Central memory CD8-positive, alpha-beta T cell (primary cell): ENCODE measurements around the gene TFIP11.
A peak's percentile ranks its signal among the peaks of the same experiment; 100 is the strongest.

ENCODE experiments used
- ATAC-seq: fragments of 150-1000 bp; cut with Tn5 transposase; replicated peaks from 2 replicates; pipeline ENCODE4 v1.10.0; 2022; ENCODE audit warnings: mild to moderate bottlenecking, moderate FRiP score, moderate number of reproducible peaks; ENCODE audit not compliant: poor library complexity, severe bottlenecking; ENCODE audit errors: extremely low read depth
- DNase-seq, 2 donors: peaks; one replicate each; pipeline ENCODE4 v3.0.0; 2021; ENCODE audit warnings: low spot score in 2 of 2
- H3K27ac Mint-ChIP-seq: one replicate; pipeline ENCODE4 v1.8.0; 2022; ENCODE audit warnings: low read depth, mild to moderate bottlenecking, moderate library complexity, mixed read lengths
- H3K27me3 Mint-ChIP-seq: one replicate; pipeline ENCODE4 v1.8.0; 2022; ENCODE audit warnings: mixed read lengths
- H3K36me3 Mint-ChIP-seq: one replicate; pipeline ENCODE4 v1.8.0; 2022; ENCODE audit warnings: mild to moderate bottlenecking, moderate library complexity, mixed read lengths; ENCODE audit not compliant: insufficient read depth
- H3K4me1 Mint-ChIP-seq: one replicate; pipeline ENCODE4 v1.8.0; 2022; ENCODE audit warnings: mixed read lengths
- H3K4me3 Mint-ChIP-seq: one replicate; pipeline ENCODE4 v1.8.0; 2022; ENCODE audit warnings: mild to moderate bottlenecking, moderate library complexity, mixed read lengths
- H3K9me3 Mint-ChIP-seq: one replicate; pipeline ENCODE4 v1.8.0; 2022; ENCODE audit warnings: mixed read lengths

Gene TFIP11

DNA sequence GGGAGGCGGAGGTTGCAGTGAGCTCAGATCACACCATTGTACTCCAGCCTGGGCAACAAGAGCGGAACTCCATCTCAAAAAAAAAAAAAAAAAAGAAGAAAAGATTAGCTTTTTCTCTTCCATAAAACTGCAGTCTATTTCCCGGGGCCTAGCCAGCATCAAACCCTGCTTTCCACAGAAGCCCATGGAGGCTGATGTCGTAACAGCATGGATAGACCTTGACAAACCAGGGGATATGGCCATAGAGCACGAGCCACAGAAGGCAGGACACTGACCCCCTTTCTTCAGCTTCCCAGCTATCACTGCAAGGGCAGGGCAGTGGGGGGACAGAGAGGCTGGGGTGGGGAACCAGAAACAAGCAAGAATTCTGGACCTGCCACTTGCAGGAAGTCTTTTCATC, 50.2 kb downstream of the TFIP11 start:
- H3K4me3 Mint-ChIP-seq, result no peak overlapping the region
- H3K27ac Mint-ChIP-seq, result no peak overlapping the region
- no peak for ATAC-seq
- no peaks in the 10 kb centered on the region for H3K4me1 Mint-ChIP-seq
- no peak for DNase-seq
- H3K36me3 Mint-ChIP-seq, result peaks cover 22% of the 10 kb centered on the region
- H3K9me3 Mint-ChIP-seq, result no peaks in the 10 kb centered on the region
- no peaks in the 10 kb centered on the region for H3K27me3 Mint-ChIP-seq

- no peak for ATAC-seq
- no peak overlapping the region for H3K27ac Mint-ChIP-seq
These were observed 51.0 kb downstream of the TFIP11 start for GRCh38 chr22:26461188-26461810.

DNA sequence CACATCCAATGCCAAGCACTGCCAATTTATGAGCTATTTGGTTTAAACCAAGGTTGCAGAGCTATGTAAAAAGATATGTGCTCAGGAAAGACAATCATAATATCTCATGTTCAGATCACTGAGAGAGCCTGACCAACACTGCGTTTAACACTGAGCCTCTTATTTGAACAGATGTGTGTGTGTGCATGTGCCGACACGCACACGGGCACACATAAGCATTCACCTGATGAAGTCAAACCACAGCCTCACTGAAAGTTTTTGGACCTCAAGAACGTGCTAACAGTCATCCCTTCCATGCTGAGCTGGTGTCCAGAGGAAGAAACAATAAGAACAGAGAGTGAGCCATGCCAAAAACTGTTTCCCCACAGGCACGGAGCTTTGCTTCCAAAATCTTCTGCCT, 52.1 kb downstream of the TFIP11 start:
- H3K36me3 Mint-ChIP-seq, result peaks cover 18% of the 10 kb centered on the region
- DNase-seq (no peak), ATAC-seq (no peak)
- no peaks in the 10 kb centered on the region for H3K9me3 Mint-ChIP-seq
- H3K4me3 Mint-ChIP-seq, result no peak overlapping the region
- H3K4me1 Mint-ChIP-seq, result no peaks in the 10 kb centered on the region
- no peaks in the 10 kb centered on the region for H3K27me3 Mint-ChIP-seq
- no peak overlapping the region for H3K27ac Mint-ChIP-seq

More at GRCh38 chr22:26461188-26461810, 51.0 kb downstream of the TFIP11 start:
- Mint-ChIP-seq H3K27me3 (no peaks in the 10 kb centered on the region), H3K4me1 (no peaks in the 10 kb centered on the region), H3K9me3 (no peaks in the 10 kb centered on the region), H3K4me3 (no peak overlapping the region), H3K36me3 (peaks cover 19% of the 10 kb centered on the region)
- peak in 1 of 2 donors; percentile 22 for DNase-seq

- Mint-ChIP-seq H3K9me3 (no peaks in the 10 kb centered on the region), H3K4me1 (no peaks in the 10 kb centered on the region), H3K27ac (no peak overlapping the region), H3K36me3 (peaks cover 13% of the 10 kb centered on the region), H3K4me3 (no peak overlapping the region), H3K27me3 (no peaks in the 10 kb centered on the region)
- DNase-seq (no peak), ATAC-seq (no peak)
These were observed 54.5 kb downstream of the TFIP11 start for GRCh38 chr22:26457661-26458272.

DNA sequence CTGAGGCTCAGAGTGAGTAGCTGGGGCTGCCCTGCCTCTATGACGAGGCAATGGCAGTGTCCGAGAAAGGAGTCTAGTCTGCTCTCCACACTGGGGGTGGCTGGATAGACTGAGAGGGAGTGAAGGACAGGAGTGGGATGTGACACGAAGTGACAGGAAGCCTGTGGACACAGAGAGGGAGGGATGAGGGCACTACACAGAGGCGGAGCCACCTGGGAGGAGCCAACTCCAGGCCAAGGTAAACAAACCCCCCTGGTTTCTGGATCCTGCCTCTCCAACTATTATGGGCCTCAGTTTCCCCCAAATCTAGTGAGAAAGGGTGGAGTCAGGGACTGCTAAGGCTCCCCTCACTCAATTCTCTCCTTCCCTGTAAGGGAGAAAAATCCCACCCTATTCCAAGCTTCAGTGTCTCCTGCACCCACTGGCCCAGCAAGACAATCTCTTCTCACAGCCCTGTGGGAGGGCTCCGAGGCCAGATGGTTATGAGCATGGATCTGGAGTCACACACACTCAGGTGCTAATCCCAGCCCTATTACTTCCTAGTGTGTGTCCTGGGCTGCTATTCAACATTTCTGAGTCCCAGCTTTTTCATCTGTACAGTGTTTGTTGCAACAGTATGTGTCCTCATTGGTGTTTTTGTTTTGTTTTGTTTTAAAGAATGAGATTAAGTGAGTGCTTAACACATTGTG, 58.3 kb downstream of the TFIP11 start:
- H3K4me3 Mint-ChIP-seq, result no peak overlapping the region
- no peak overlapping the region for H3K27ac Mint-ChIP-seq
- H3K9me3 Mint-ChIP-seq, result no peaks in the 10 kb centered on the region
- no peak for ATAC-seq
- H3K4me1 Mint-ChIP-seq, result no peaks in the 10 kb centered on the region
- DNase-seq, result no peak
- peaks cover 19% of the 10 kb centered on the region for H3K36me3 Mint-ChIP-seq
- H3K27me3 Mint-ChIP-seq, result no peaks in the 10 kb centered on the region

DNA sequence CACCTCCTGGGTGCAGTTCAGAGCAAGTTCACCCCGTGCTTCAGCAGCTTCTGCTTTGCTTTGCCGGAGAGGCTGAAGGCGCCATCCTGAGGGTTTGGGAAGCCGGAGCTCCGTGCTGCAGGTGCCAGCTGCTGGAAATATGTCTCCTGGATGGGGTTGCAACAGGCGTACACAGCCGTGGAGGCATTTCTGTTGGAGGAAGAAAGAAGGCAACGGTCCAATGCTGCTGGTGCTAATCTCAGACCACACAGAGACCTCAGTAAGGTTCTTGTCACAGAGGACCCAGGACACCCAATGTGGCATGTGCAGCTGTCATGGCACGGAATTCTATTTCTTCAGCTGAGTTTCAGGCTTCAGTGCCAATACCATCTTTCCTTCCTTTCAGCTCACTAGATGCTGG, 59.1 kb downstream of the TFIP11 start:
- no peak overlapping the region for H3K27ac Mint-ChIP-seq
- no peaks in the 10 kb centered on the region for H3K27me3 Mint-ChIP-seq
- ATAC-seq, result no peak
- H3K9me3 Mint-ChIP-seq, result no peaks in the 10 kb centered on the region
- H3K4me3 Mint-ChIP-seq, result no peak overlapping the region
- H3K36me3 Mint-ChIP-seq, result peaks cover 18% of the 10 kb centered on the region
- no peaks in the 10 kb centered on the region for H3K4me1 Mint-ChIP-seq
- DNase-seq, result no peak

- H3K4me1 Mint-ChIP-seq, result no peaks in the 10 kb centered on the region
- ATAC-seq, result no peak
- no peaks in the 10 kb centered on the region for H3K9me3 Mint-ChIP-seq
- H3K27me3 Mint-ChIP-seq, result no peaks in the 10 kb centered on the region
- no peak overlapping the region for H3K27ac Mint-ChIP-seq
- DNase-seq, result no peak
- H3K36me3 Mint-ChIP-seq, result peaks cover 18% of the 10 kb centered on the region
- no peak overlapping the region for H3K4me3 Mint-ChIP-seq
These were observed 59.8 kb downstream of the TFIP11 start for GRCh38 chr22:26452236-26453016.

DNA sequence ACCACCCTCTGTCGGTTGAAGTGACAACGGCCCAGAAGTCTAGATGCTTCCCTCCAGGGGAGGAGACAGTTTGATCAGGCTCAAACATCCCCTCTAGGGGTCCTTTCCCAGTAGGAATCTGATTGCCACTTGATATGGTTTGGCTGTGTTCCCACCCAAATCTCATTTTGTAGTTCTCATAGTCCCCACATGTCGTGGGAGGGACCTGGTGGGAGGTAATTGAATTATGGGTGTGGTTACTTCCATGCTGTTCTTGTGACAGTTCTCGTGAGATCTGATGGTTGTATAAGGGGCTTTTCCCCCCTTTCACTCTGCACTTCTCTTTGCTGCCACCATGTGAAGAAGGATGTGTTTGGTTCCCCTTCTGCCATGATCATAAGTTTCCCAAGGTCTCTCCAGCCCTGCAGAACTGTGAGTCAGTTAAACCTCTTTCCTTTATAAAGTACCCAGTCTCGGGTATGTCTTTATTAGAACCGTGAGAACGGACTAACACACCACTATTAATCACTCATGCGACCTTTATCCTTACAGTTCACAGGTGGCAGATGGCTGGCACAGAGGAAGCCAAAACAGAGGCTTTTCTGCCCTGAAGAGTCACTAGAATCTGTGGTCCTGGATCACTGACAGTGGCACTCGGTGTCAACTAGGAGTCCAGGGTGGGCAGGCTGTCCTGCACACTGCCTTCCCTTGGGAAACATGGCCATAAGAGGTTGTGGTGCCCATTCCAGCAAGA, 61.7 kb downstream of the TFIP11 start:
- no peak for ATAC-seq
- Mint-ChIP-seq H3K27ac (no peak overlapping the region), H3K4me1 (no peaks in the 10 kb centered on the region), H3K4me3 (no peak overlapping the region), H3K27me3 (no peaks in the 10 kb centered on the region), H3K36me3 (peaks cover 13% of the 10 kb centered on the region), H3K9me3 (no peaks in the 10 kb centered on the region)
- no peak for DNase-seq

DNA sequence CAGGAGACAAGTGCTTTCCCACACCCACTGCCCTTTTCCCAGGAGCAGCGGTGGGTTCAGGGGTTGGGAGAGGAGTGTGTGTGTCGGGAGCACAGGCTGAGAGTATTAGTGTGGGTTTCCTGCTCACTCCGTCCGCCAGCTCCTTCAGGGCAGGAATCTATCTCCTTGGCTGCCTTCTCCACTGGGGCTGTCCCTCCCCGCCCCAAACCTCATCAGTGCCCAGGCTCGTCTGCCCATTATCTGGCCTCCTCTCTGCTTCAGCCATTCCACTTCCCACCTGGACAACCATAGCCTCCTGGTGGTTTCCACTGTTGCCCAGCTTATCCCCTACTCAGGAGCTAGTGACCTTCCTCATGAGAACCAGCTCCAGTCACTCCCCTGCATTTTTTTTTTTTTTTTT, 63.3 kb downstream of the TFIP11 start:
- H3K27ac Mint-ChIP-seq, result no peak overlapping the region
- no peaks in the 10 kb centered on the region for H3K27me3 Mint-ChIP-seq
- ATAC-seq (no peak), DNase-seq (no peak)
- peaks cover 13% of the 10 kb centered on the region for H3K36me3 Mint-ChIP-seq
- H3K4me1 Mint-ChIP-seq, result no peaks in the 10 kb centered on the region
- no peak overlapping the region for H3K4me3 Mint-ChIP-seq
- H3K9me3 Mint-ChIP-seq, result no peaks in the 10 kb centered on the region

- peaks cover 19% of the 10 kb centered on the region for H3K36me3 Mint-ChIP-seq
- no peak overlapping the region for H3K4me3 Mint-ChIP-seq
- no peak for ATAC-seq
- DNase-seq, result no peak
- H3K9me3 Mint-ChIP-seq, result no peaks in the 10 kb centered on the region
- no peaks in the 10 kb centered on the region for H3K27me3 Mint-ChIP-seq
- H3K27ac Mint-ChIP-seq, result no peak overlapping the region
- no peaks in the 10 kb centered on the region for H3K4me1 Mint-ChIP-seq
These were observed 63.9 kb downstream of the TFIP11 start for GRCh38 chr22:26448334-26448733.

DNA sequence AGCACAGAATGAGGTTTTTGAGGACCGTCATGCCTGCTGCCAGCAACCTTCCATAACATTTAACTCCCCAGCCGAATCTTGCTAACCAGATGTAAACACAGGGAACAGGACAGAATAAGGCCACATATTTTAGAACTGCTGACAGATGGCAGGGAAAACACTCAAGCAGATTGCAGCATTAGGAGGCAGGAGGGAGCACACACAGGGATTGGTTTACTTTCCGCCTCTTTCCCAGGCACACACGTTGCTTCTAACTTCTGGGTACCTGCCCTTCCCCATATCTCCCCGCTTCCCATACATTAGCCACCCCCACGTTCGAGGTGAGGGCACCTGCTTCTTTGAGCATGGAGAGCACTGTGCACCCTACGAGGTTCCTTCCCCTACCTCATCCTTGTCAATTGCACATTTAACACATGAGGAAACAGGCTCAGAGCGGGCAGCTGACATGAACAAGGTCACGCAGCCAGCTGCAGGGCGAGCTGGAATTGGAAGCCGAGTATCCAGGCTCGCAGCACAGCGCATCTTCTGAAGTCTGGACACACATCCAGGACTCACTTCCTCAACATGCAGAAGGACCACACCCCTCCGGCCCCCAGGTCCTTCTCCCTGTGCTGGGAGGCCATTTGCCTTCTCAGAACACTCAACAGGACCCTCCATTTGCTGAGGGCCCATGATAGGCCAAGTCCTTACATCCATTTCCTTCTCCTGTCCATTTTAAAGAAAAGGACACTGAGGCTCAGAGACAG, 64.5 kb downstream of the TFIP11 start:
- Mint-ChIP-seq H3K4me3 (no peak overlapping the region), H3K36me3 (peaks cover 25% of the 10 kb centered on the region), H3K9me3 (no peaks in the 10 kb centered on the region), H3K27ac (no peak overlapping the region), H3K27me3 (no peaks in the 10 kb centered on the region), H3K4me1 (no peaks in the 10 kb centered on the region)
- ATAC-seq (no peak), DNase-seq (no peak)
